ENCODE results near the gene MED27.
A peak's percentile ranks its signal among the peaks of the same experiment; 100 is the strongest.

MED27 gene

DNA sequence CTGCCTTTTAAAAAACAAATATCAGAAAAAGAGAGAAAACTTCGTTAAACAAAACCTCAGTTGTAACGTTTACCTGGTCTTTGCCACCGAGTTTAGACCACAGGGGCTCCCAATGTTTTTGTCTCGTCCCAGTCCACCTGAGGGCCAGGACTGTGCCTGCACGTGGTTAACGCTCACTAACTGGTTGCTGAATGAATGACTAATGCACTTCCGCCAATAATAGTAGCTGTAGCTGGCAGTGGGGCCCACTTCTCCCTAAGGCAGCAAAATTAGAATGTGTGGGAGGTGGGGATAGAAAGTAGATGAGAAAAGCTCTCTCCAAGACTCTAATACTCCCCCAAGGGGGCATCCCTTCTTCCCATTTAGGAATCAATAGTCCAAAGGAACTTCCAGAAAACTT lies 29.1 kb upstream of the MED27 start:
- no peak overlapping the region for H3K4me3 ChIP-seq (ENCODE audit: low read depth, low read length)
- DNase-seq (ENCODE audit: low read depth) = peak; percentile 19
- TF ChIP-seq MYC (IDR thresholded peaks at IDR 0.05; ENCODE audit: low read depth, low read length) = no peak
- TF ChIP-seq, protein P1, sequence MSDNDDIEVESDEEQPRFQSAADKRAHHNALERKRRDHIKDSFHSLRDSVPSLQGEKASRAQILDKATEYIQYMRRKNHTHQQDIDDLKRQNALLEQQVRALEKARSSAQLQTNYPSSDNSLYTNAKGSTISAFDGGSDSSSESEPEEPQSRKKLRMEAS (IDR thresholded peaks at IDR 0.05; ENCODE audit: low read depth, low read length) = no peak
- TF ChIP-seq, protein P2, sequence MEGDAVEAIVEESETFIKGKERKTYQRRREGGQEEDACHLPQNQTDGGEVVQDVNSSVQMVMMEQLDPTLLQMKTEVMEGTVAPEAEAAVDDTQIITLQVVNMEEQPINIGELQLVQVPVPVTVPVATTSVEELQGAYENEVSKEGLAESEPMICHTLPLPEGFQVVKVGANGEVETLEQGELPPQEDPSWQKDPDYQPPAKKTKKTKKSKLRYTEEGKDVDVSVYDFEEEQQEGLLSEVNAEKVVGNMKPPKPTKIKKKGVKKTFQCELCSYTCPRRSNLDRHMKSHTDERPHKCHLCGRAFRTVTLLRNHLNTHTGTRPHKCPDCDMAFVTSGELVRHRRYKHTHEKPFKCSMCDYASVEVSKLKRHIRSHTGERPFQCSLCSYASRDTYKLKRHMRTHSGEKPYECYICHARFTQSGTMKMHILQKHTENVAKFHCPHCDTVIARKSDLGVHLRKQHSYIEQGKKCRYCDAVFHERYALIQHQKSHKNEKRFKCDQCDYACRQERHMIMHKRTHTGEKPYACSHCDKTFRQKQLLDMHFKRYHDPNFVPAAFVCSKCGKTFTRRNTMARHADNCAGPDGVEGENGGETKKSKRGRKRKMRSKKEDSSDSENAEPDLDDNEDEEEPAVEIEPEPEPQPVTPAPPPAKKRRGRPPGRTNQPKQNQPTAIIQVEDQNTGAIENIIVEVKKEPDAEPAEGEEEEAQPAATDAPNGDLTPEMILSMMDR (IDR thresholded peaks at IDR 0.05; ENCODE audit: low read depth, low read length) = no peak
- no peak for TF ChIP-seq POLR2A (IDR thresholded peaks at IDR 0.05; ENCODE audit: extremely low read depth, insufficient read length)

- no peak for DNase-seq (ENCODE audit: low read depth)
- no peak overlapping the region for H3K4me3 ChIP-seq (ENCODE audit: low read depth, low read length)
- no peak for TF ChIP-seq POLR2A (IDR thresholded peaks at IDR 0.05; ENCODE audit: extremely low read depth, insufficient read length)
- TF ChIP-seq, protein P1 (IDR thresholded peaks at IDR 0.05; ENCODE audit: low read depth, low read length) = no peak
Observed at GRCh38 chr9:132099741-132100407, 20.2 kb upstream of the MED27 start.

DNA sequence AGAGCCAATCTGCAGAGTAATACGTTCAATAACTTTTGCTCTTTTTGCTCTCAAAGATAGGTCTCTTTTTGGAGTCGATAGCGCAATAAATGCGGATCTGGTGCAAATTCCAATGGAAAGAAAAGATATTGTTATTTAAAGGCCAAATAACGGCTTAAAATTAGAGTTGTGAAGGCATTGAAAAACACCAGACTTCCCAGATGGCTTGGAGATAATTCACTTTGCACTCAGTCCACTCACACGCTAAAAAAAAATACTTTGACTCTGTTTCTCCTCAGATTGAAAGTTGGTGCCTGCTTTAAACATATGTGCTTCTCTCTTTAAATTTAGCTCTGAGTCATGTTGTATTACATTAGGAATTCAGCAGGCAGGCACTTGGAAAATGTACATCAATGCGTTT lies 19.5 kb upstream of the MED27 start:
- no peak for DNase-seq (ENCODE audit: low read depth)
- H3K4me3 ChIP-seq (ENCODE audit: low read depth, low read length) = no peak overlapping the region
- TF ChIP-seq, protein P1 (IDR thresholded peaks at IDR 0.05; ENCODE audit: low read depth, low read length) = no peak
- no peak for TF ChIP-seq POLR2A (IDR thresholded peaks at IDR 0.05; ENCODE audit: extremely low read depth, insufficient read length)

DNA sequence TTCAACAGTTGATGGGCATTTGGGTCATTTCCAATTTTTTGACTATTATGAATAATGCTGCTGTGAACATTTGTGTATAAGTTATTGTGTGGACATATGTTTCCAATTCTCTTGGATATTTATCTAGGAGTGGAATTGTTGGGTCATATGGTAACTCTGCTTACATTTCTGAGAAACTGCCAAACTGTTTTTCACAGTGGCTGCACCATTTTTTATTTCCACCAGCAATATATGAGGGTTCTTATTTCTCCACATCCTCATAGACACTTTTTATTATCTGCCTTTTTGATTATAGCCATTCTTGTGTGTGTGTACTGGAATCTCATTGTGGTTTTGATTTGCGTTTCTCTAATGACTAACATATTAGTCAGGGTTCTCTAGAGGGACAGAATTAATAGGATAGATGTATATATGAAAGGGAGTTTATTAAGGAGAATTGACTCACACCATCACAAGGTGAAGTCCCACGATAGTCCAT lies 14.7 kb upstream of the MED27 start:
- H3K4me3 ChIP-seq (ENCODE audit: low read depth, low read length) = no peak overlapping the region
- TF ChIP-seq POLR2A (IDR thresholded peaks at IDR 0.05; ENCODE audit: extremely low read depth, insufficient read length) = no peak
- TF ChIP-seq MYC (IDR thresholded peaks at IDR 0.05; ENCODE audit: low read depth, low read length) = no peak
- TF ChIP-seq, protein P2 (IDR thresholded peaks at IDR 0.05; ENCODE audit: low read depth, low read length) = no peak
- TF ChIP-seq, protein P1 (IDR thresholded peaks at IDR 0.05; ENCODE audit: low read depth, low read length) = no peak
- no peak for DNase-seq (ENCODE audit: low read depth)

- peak; percentile 15 for DNase-seq (ENCODE audit: low read depth)
- TF ChIP-seq, protein P2 (IDR thresholded peaks at IDR 0.05; ENCODE audit: low read depth, low read length) = no peak
- TF ChIP-seq POLR2A (IDR thresholded peaks at IDR 0.05; ENCODE audit: extremely low read depth, insufficient read length) (no peak), MYC (IDR thresholded peaks at IDR 0.05; ENCODE audit: low read depth, low read length) (no peak)
- TF ChIP-seq, protein P1 (IDR thresholded peaks at IDR 0.05; ENCODE audit: low read depth, low read length) = no peak
- H3K4me3 ChIP-seq (ENCODE audit: low read depth, low read length) = no peak overlapping the region
Observed at GRCh38 chr9:132090771-132091170, 11.1 kb upstream of the MED27 start.

- H3K4me3 ChIP-seq (ENCODE audit: low read depth, low read length) = no peak overlapping the region
- DNase-seq (ENCODE audit: low read depth) = no peak
- TF ChIP-seq, protein P2 (IDR thresholded peaks at IDR 0.05; ENCODE audit: low read depth, low read length) = no peak
- TF ChIP-seq POLR2A (IDR thresholded peaks at IDR 0.05; ENCODE audit: extremely low read depth, insufficient read length) = no peak
- TF ChIP-seq, protein P1 (IDR thresholded peaks at IDR 0.05; ENCODE audit: low read depth, low read length) = no peak
- no peak for TF ChIP-seq MYC (IDR thresholded peaks at IDR 0.05; ENCODE audit: low read depth, low read length)
Observed at GRCh38 chr9:132087438-132088030, 7.9 kb upstream of the MED27 start.
